ENCODE data around the gene KBTBD2. TPM values are rescaled to one million over a fixed set of nuclear protein-coding genes. Genes with fewer than 3 reads are reported as not detected.
"Not testable (repeated sequence)": the region's sequence is repeated elsewhere in the genome, so short reads cannot be mapped to it uniquely, and the experiment has no call there.

KBTBD2 gene
- total RNA-seq, 1 donor from 2014 or later, result 25.3 TPM

DNA sequence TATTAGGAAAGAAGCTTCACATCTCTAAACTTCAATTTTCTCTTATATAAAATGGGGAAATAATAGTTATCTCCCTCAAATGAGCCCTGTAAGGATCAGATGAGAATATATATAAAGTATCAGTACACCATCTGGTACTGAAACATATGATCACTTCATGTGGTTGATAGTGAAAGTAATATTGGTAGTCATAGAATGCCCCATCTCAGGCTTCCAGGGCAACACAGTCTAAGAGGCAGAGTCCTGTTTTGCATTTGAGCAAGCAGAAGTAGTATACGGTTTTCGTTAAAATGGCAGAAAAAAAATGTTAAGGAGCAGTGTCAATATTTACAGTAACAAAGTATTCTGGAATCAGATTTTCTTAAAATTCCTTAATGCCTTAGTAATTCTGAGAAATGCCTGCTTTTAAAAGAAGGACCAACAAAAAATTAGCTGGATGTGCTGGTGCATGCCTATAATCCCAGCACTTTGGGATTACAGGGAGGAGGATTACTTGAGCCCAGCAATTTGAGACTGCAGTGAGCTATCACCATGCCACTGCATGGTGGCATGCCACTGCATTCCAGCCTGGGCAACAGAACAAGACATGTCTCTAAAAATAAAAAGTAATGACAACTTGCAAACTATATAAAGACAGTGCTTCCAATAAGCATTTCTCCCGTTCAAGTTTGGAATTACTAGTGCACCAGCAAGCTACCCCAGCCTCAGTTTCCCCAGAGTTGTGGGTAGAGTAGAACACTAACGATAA, 19.8 kb downstream of the KBTBD2 start:
- intact Hi-C loops (cut with micrococcal nuclease), result no loop called here
- H3K4me3 ChIP-seq, result no peak overlapping the region
- H3K36me3 ChIP-seq, result peaks cover 67% of the 10 kb centered on the region
- peak; percentile 25 for DNase-seq
- H3K27me3 ChIP-seq (ENCODE audit: low read depth), result no peaks in the 10 kb centered on the region
- peak overlapping the region; percentile 75 for H3K27ac ChIP-seq (replicated peaks)
- H3K9me3 ChIP-seq (replicated peaks), result no peaks in the 10 kb centered on the region
- TF ChIP-seq, protein P1, sequence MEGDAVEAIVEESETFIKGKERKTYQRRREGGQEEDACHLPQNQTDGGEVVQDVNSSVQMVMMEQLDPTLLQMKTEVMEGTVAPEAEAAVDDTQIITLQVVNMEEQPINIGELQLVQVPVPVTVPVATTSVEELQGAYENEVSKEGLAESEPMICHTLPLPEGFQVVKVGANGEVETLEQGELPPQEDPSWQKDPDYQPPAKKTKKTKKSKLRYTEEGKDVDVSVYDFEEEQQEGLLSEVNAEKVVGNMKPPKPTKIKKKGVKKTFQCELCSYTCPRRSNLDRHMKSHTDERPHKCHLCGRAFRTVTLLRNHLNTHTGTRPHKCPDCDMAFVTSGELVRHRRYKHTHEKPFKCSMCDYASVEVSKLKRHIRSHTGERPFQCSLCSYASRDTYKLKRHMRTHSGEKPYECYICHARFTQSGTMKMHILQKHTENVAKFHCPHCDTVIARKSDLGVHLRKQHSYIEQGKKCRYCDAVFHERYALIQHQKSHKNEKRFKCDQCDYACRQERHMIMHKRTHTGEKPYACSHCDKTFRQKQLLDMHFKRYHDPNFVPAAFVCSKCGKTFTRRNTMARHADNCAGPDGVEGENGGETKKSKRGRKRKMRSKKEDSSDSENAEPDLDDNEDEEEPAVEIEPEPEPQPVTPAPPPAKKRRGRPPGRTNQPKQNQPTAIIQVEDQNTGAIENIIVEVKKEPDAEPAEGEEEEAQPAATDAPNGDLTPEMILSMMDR (IDR thresholded peaks at IDR 0.05; ENCODE audit: borderline replicate concordance), result no peak
- H3K4me1 ChIP-seq, result peaks cover 89% of the 10 kb centered on the region

GRCh38 chr7:32870298-32870697, 21.3 kb downstream of the KBTBD2 start:
- no peaks in the 10 kb centered on the region for H3K9me3 ChIP-seq (replicated peaks)
- peak overlapping the region; percentile 75 for H3K27ac ChIP-seq (replicated peaks)
- no peaks in the 10 kb centered on the region for H3K27me3 ChIP-seq (ENCODE audit: low read depth)
- peaks cover 74% of the 10 kb centered on the region for H3K4me1 ChIP-seq
- TF ChIP-seq, protein P1 (IDR thresholded peaks at IDR 0.05; ENCODE audit: borderline replicate concordance), result no peak
- peaks cover 71% of the 10 kb centered on the region for H3K36me3 ChIP-seq
- DNase-seq, result no peak
- H3K4me3 ChIP-seq, result no peak overlapping the region
- intact Hi-C loops (cut with micrococcal nuclease), result no loop called here

DNA sequence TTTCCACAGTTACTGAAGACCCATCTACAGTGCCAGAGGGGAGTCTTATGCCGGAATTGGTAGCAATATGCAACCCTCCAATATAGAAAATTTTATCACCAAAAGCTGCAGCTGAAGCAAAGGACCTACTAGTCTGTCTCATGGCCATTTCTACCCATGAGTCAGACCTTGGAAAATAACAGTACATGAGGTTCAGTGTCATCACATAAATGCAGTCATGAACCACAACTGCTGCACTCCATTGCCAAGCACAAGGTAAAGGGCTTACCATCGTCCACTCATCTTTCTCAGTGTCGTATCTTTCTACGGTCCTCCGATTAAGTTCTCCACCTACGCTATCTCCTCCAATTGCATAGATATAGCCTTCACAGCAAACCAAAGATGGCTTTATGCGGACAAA, 21.8 kb downstream of the KBTBD2 start:
- TF ChIP-seq, protein P1 (IDR thresholded peaks at IDR 0.05; ENCODE audit: borderline replicate concordance), result no peak
- no peak for DNase-seq
- Histone ChIP-seq H3K27ac (replicated peaks) (peak overlapping the region; percentile 75), H3K27me3 (ENCODE audit: low read depth) (no peaks in the 10 kb centered on the region), H3K36me3 (peaks cover 66% of the 10 kb centered on the region), H3K4me1 (peaks cover 68% of the 10 kb centered on the region), H3K9me3 (replicated peaks) (no peaks in the 10 kb centered on the region), H3K4me3 (no peak overlapping the region)
- intact Hi-C loops (cut with micrococcal nuclease), result no loop called here

GRCh38 chr7:32868116-32868515, 23.4 kb downstream of the KBTBD2 start:
- Histone ChIP-seq H3K9me3 (replicated peaks) (no peaks in the 10 kb centered on the region), H3K36me3 (peaks cover 56% of the 10 kb centered on the region), H3K4me3 (no peak overlapping the region), H3K27ac (replicated peaks) (peak overlapping the region; percentile 44), H3K4me1 (peaks cover 57% of the 10 kb centered on the region), H3K27me3 (ENCODE audit: low read depth) (no peaks in the 10 kb centered on the region)
- intact Hi-C loops (cut with micrococcal nuclease), result no loop called here
- TF ChIP-seq, protein P1 (IDR thresholded peaks at IDR 0.05; ENCODE audit: borderline replicate concordance), result no peak
- DNase-seq, result peak; percentile 37

DNA sequence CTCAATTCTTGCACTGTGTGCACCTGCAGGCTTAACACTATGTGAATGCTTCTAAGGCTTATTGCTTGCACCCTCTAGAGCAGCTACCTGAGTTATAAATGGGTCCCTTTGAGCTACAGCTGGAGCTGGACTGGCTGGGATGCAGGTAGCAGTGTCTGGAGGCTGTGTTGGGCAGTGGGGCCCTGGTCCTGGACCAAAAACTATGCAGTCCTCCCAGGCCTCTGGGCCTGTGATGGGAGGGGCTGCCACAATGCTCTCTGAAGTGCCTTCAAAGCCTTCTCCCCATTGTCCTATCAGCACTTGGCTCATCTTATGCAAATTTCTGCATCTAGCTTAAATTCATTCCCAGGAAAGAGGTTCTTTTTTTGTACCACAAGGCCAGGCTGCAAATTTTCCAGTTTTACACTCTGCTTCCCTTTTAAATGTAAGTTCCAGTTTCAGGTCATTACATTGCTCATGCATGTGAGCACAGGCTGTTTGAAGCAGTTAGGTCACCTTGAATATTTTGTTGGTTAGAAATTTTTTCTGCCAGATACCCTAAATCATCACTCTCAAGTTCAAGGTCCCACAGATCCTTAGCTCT, 26.0 kb downstream of the KBTBD2 start:
- intact Hi-C loops (cut with micrococcal nuclease), result no loop called here
- H3K4me3 ChIP-seq, result no peak overlapping the region
- no peaks in the 10 kb centered on the region for H3K27me3 ChIP-seq (ENCODE audit: low read depth)
- peaks cover 34% of the 10 kb centered on the region for H3K36me3 ChIP-seq
- TF ChIP-seq, protein P1 (IDR thresholded peaks at IDR 0.05; ENCODE audit: borderline replicate concordance), result no peak
- DNase-seq, result no peak
- peaks cover 31% of the 10 kb centered on the region for H3K4me1 ChIP-seq
- H3K27ac ChIP-seq (replicated peaks), result no peak overlapping the region
- H3K9me3 ChIP-seq (replicated peaks), result no peaks in the 10 kb centered on the region

DNA sequence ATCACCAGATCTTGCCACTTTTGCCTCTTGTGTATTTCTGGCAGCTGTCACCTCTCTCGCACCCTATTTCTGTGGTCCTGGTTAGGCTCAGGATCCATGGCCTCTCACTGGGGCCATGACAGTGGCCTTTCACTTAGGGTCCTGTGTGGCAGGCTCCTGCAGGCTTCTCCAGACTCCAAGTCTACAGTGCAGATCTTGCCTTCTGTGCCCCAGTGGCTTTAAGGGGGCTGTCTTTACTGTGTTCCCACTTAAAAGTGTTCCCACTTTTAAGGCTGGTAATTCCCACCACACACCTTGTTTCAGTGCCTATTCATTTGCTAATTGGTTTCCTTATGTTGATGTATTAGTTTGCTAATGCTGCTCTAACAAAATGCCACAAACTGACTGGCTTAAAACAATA, 27.7 kb downstream of the KBTBD2 start:
- intact Hi-C loops (cut with micrococcal nuclease); H3K4me3 ChIP-seq; H3K27ac ChIP-seq (replicated peaks); H3K27me3 ChIP-seq (ENCODE audit: low read depth); H3K9me3 ChIP-seq (replicated peaks); DNase-seq: not testable (repeated sequence)
- Histone ChIP-seq H3K36me3 (peaks cover 19% of the 10 kb centered on the region), H3K4me1 (peaks cover 14% of the 10 kb centered on the region)
